ENCODE measurements around the gene RPRD1A.
A peak's percentile ranks its signal among the peaks of the same experiment; 100 is the strongest.
"Not testable (repeated sequence)": the region's sequence is repeated elsewhere in the genome, so short reads cannot be mapped to it uniquely, and the experiment has no call there.

The RPRD1A gene

DNA sequence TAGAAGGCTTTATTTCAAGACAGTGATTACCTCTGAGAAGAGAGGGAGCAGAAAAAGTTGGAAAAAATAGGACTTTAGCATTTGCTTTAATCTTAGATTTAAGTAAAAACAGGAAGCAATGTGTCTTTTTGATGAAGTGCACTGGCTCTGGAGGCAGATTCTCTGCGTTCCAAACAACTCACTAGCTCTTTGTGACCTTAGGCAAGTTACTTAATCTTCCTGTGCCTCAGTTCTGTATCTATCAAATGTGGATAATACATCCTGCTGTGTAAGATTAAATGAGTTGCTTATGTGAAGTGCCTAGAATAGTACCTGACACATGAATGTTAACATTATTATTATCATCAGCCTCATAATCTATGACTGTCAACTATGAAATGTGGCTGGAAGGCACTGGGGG lies 42.3 kb downstream of the RPRD1A start:
- DNase-seq: no peak

DNA sequence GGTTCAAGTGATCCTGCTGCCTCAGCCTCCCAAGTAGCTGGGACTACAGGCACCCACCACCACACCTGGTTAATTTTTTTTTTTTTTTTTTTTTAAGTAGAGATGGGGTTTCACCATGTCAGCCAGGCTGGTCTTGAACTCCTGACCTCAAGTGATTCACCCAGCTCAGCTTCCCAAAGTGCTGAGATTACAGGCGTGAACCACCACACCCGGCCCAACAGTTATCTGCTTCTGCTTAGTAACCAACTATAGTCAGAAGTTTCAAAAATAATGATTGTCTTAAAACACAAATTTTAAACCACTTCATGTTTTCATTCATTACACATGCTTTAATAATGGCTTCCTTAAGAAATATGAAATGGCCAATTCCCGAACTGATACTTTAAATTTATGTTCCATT lies 43.1 kb downstream of the RPRD1A start:
- DNase-seq: not testable (repeated sequence)

DNA sequence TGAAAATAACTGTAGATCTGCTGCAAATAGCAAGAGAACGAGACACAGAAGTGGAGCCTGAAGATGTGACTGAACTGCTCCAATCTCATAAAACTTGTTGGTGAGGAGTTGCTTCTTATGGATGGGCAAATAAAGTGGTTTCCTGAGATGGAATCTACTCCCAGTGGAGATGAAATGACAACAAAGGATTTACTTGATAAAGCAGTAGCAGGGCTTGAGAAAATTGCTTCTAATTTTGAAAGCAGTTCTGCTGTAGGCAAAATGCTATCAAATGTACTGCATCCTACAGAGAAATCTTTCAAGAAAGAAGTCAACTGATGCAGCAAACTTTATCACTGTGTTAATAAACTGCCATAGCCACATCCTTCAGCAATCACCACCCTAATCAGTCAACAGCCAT lies 44.0 kb downstream of the RPRD1A start:
- DNase-seq: no peak

DNA sequence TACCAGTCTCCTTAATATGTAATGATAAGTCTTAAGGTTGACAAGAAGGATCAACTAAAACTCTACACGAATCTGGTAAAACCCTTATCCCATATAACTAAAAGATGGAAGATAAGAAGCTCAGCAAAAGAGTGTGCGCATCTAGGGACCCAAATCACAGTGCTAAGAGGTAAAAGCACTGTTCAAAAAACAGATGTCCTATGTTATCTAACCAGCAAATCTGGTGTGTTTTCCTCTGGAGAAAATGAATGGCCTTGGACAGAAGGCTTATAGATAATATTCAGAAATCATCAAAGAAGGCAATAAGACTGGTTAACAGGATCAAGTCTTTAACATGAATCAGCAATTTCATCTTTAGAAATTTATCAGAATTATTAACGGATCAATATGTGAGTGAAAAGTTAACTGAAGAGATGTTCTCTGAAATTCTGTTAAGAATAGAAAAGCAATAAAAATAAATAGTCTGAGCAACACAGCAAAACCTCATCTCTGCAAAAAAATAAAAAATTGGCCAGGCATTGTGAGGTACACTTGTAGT lies 47.1 kb downstream of the RPRD1A start:
- DNase-seq: no peak

DNA sequence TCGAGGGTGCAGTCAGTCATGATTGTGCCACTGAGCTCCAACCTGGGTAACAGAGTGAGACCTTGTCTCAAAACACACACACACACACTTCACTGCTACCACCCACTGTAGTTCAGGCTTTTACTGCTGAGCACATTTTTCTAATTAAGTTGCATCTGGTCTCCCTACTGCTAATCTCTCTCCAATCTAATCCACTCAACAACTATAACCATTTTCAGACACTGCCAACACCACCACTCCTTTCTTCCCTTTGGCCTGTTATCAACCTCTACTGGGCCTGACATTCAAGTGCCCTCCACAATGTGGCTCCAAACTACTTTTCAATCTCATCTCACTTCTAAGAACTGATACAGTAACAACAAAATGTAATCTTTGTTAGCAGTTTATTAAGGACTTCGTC lies 50.1 kb downstream of the RPRD1A start:
- no peak for DNase-seq

DNA sequence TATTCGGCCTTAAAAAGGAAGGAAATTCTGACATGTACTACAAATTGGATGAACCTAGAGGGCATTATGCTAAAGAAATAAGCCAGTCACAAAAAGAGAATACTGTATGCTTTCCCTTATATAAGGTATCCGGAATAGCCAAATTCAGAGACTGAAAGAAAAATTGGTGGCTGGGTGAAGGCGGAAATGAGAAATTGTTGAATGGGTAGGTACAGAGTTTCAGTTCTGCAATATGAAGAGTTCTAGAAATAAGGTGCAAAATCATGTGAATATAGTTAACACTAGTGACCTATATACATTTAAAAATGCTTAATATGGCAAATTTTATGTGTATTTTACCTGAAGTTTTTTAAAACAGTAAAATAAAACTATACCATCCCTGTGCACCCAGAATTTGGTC lies 51.7 kb downstream of the RPRD1A start:
- no peak for DNase-seq

DNA sequence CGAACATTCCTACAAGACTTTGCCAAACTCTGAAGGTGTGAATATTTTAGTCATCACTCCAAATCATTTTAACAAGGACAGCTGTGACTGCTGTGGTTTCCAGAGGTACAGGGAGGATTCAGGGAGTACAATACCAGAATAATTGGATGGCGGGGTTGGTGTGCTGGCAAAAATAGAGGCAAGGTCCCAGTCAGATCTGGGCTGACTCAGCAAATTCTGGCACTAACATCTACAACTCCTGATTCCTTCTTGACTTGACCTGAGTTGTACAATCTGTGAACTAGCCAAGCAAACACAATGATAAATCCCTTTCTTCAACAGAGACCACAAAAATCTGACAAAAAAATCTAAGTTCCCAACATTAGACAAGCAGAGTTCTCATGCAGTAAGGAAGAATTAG lies 54.5 kb downstream of the RPRD1A start:
- DNase-seq: no peak

DNA sequence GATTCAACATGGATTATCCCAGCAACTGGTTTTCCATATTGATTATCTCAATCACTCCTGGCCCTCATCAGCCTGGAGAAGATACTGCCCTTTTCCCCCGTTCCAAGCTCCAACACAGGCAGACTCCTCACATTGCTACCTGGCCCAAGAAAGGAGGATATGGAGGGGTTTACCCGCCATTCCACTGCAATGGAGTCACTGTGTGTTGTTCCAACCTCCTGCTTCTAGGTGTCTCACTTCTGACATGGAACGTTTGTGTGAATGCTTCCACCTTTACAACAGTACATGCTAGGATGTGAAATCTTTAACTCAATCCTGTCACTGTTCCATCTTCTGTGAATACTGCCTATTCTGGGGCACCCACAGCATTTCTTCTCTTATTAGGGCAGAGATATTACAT lies 58.1 kb downstream of the RPRD1A start:
- no peak for DNase-seq

DNA sequence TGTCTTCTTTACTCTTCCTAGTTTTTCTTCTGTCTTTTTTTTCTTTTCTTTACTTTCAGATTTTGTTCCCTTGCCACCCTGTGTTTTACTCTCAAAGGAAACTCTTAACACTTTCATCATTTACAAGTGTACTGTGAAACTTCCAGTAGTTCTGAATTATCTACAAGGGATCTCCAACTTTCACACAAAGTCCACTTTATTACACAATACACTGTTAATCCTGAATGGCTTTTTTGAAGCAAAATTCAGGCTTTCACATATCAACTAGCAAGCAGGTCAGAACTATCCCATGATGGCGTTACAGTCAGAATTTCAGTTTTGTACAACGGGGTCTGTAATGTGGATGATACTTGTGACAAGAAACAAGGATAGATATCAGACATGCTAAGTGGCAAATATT lies 60.4 kb downstream of the RPRD1A start:
- no peak for DNase-seq

DNA sequence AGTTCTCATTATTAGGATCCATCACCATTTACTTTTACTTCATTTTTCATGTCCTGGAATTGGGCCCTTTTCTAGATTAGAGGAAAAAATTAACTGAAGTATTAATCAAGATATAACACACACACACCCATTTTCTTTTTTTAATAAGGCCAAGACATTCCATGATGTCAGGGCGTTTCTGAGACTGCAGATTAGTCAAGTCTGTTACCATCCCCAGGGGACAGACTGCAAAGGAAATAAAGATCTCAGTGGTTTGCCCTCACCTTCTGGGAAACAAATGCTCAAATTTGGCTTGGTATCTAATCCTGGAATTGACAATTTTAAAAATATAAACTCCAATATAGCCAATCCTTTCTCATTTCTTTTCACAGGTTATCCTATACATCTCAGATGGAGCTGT lies 67.4 kb downstream of the RPRD1A start:
- DNase-seq: no peak

DNA sequence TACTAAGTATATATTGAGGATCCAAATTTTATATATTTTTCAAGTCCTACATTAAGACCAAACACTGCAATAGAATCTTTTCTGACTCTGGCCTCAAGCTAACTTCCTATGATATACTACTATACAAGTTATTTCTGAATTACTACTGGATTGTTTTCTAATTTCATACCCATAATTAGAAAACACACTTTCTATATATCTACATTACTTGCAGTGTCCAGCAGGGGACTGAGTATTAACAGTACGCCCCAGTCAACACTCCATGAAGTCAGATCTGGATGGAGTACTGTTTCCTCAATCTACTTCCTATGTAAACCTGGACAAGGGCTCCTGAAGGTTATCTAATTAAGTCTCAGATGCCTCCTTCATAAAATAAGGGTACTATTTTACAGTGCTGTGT lies 68.4 kb downstream of the RPRD1A start:
- no peak for DNase-seq

DNA sequence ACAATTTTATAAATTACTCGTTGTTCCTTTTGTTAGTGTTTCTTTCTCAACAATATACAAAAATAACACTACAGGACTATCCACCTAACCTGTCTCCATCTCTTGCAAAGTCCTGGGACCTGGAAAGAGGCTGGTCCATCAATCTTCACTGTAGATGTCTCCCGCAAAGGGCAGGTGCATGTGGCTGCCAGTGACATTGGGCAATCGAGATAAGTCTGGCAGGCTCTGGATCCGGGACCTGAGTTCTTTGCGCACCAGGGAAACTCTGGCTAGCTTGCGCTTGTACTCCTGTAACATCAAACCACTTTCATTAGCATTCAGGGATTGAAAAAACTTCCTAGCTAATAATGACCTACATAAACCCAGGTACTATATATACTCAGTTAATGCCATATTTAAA lies 74.3 kb downstream of the RPRD1A start:
- DNase-seq: no peak

DNA sequence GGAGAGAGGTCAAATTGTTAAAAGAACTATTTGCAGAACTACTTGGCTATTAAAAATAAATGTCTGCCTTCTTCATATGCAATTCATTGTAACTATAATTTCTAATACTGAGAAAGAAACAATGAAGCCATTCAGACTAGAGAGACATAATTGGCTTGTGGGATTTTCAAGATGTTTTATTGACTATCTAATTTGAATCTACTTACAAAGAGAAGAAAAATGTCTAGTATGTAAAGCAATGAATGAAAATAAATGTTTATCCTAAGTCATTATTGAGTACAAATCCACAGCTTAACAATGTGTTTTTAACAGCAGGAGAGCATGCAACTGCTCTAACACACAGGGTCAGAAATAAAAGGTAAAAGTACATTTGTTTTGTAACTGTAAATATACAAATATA lies 75.7 kb downstream of the RPRD1A start:
- no peak for DNase-seq

DNA sequence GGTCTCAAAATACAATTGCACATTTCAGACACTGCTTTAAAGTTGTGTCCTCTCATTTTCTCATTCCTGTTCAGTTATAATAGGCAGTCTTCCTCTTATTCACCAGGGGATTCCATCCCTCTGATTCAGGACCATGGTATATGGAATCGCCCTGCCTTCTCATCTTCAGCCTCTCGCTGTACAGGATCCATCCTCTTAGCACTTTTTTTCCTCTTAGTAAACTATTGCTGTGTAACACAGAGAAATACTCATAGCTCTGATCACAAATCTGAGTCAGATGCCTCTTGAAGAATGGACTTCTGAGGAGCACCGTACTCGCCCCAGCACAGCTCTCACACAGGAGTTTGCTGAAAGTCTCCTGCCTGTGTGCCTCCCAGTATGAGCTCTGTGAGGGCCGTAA lies 83.5 kb downstream of the RPRD1A start:
- no peak for DNase-seq

DNA sequence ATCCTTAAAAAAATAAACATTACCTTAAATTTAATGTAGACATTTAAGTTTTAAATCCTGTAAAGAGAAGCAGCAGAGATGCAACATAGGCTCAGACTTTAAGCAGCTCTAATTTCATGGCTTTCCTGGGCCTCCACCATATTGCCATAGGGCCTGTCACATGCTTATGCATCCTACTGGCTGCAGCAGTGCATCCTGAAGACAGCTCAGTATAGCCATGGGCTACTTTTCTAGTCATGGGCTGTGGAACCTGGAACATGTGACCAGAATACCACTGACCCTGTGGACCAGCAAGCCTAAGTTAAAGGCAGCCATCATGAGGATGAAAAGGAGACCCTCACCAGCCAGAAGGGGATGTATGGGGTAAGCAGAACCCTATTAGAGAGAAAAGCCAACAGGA lies 84.2 kb downstream of the RPRD1A start:
- DNase-seq: no peak

DNA sequence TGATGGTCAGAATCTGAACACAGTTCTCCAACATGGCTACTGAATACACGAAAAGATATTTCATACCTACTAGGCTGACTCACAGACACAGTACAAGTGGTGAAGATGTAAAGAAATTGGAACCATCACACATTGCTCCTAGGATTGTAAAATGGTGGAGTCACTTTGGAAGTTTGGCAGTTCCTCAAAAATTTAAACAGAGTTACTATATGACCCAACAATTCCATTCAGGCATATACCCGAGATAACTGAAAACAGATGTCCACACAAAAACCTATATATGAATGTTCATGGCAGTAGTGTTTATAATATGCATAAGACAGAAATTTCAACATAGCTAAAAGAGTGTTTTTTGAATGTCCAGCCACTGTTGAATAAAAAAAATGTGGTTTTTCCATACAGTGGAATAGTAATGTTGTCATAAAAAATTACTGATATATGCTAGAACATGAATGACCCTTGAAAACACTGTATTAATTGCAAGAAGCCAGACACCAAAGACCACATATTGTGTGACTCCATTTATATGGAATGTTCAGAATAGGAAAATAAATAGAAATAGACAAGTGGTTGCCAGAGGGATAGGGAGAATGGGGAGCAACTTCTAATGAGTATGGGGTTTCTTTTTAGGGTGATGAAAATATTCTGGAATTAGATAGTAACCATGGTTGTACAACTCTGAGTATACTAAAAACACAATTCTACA lies 84.8 kb downstream of the RPRD1A start:
- no peak for DNase-seq

DNA sequence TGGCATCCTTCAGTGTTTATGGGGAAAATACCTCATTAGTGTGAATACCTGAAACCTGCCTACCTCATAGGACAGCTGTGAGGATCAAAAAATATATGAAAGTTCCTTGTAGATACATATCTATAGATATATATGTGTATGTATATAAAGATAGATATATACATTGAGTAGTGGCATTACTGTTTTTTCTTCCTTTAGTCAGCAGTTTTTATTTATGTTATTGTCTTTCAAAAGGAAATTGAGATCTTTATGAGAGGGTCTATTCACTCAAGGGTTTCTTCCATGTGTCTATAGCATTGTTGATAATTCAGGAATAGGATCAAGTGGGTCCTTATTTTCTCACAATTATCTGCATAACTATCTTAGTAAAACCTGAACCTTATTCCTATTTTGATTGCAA lies 88.2 kb downstream of the RPRD1A start:
- no peak for DNase-seq

DNA sequence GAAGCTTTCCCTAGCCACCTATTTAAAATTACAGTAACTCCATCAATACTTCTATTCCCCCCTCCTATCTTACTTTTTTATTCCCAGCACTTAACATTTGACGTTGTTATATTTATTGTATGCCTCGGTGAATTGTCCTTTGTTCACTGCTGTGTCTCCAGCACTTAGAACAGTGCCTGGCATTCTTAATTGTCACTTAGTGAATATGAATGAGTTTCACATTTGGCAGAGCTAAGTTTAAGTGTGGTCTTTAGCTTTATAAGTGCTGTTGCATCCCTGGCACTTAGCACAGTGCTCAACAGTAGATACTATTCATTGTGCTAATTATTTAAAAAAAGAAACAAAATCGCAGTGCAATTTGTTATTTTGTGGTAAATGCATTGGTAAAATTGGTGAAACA lies 93.2 kb downstream of the RPRD1A start:
- DNase-seq: no peak

DNA sequence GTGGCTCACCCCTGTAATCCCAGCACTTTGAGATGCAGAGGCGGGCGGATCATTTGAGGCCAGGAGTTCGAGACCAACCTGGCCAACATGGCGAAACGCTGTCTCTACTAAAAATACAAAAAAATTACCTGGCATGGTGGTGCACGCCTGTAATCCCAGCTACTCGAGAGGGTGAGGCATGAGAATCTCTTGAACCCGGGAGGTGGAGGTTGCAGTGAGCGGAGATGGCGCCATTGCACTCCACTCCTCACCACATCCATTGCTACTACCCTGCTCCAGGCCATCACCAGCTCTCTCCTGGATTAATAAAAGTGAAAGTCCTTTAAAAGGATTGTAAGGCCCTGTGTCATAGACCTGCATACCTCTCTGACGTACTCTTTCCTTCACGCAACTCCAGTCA lies 93.7 kb downstream of the RPRD1A start:
- no peak for DNase-seq

DNA sequence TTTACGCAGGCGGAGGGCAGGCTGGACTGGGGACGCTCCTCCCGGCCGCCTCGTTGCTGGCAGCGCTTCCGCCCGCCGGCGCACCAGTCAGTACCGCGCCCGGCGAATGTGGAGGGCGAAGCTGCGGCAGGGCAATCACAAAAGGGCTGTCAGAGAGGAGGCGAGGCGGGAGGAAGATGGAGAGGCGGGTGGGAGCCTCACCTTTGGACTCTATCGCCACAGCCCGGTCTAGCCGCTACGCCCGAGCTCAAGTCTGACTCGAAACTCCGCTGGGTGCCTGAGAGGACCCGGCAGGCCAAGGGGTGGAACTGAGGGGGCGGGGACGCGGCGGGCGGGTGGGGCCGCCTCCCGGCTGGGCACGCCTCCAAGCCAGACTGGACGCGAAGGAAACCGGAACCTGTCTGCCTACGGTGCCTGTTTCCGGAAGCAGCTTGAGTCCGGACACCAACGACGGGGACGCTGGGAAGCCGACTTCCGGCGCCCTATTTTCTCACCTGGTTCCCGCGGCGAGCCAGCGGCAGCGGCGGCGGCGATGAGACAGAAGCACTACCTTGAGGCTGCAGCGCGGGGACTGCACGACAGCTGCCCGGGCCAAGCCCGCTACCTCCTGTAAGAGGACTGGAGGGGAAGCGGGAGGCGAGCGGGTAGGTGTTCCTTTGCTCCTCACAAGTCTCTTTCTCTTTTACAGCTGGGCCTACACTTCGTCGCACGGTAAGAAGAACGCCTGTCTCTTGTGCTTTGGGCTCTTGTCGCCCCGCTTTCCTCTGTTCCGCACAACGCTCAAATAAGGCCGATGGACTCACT lies 95.0 kb downstream of the RPRD1A start, which contains the start of gene RMP24:
Gene RMP24, plus strand, starts transcription at position 483 of the 804 bp plus-strand sequence.
- DNase-seq: peak; percentile 96

DNA sequence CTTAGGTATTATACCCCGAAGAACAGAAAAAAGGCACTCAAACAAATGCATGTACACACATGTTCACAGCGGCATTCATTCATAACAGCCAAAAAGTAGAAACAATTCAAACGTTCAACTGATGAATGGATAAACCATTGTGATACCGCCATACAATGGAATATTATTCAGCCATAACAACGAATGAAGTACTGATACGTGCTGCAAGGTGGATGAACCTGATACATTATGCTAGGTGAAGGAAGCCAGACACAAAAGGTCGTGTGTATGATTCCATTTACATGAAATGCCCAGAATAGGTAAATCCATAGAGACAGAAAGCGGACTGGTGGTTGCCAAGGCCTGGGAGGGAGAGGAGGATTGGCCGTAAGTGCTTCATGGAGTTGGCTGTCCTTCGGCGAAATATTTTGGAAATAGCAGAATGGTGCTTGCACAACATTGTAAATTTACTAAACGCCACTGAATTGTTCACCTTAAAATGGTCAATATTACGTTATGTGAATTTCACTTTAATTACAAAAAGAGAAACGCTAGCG lies 95.6 kb downstream of the RPRD1A start:
- DNase-seq: peak in 1 of 2 experiments; percentile 45

DNA sequence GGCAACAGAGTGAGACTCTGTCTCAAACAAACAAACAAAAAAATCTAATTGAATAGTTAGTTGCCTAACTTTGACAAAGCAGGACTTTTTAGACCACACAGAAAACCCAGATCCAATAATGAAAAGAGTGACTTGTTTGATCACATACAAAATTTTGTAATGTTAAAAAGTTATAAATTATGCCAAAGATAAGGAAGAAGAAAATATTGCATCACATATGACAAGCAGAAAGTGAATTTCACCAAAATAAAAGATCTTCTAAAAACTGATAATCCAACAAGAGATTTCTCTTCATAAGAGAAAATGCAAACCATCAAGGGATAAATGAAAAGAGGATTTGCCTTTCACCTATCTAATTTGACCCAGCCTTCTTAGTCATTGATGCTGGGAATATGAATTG lies 97.7 kb downstream of the RPRD1A start:
- DNase-seq: no peak

DNA sequence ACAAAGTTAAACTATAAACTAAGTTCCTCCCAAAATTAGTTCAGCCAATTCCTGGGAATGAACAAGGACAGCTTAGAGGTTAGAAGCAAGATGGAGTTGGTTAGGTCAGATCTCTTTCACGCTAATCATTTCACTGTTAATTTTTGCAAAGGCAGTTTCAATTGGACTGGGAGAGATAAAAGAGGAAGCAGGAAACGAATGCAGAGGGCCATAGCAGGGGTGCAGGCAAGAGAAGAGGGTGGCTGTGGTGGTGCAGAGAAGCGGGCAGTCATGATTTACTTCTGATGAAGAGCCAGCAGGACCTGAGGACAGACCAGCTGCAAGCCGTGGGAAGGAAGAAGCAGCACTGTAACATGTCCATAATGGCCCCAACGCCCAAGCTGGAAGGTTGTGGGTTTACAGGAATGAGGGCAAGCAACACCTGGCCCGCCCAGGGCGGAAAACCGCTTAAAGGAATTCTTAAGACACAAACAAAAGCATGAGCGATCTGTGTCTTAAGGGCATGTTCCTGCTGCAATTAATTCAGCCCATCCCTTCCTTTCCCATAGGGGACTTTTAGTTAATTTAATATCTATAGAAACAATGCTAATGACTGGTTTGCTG lies 99.0 kb downstream of the RPRD1A start:
- DNase-seq: no peak

DNA sequence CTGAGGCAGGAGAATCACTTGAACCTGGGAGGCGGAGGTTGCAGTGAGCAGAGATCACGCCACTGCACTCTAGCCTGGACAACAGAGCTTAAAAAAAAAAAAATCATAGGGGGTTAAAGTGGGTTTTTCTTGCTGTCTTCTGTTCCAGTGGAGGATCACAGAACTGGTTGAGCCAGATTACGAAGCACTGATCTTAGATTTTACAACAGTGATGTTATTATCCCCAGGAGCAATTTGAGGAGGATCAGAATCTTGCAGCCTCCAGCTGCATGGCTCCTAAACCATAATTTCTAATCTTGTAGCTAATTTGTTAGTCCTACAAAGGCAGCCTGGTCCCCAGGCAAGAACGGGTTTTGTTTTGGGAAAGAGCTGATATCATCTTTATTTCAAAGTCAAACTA lies 99.5 kb downstream of the RPRD1A start:
- DNase-seq: not testable (repeated sequence)

Data from activated T-cell treated with anti-CD3 and anti-CD28 coated beads, Interleukin-2, amount 50 U/mL, for 48 hours (primary cell).